ENCODE results near the gene PPARA.

DNA sequence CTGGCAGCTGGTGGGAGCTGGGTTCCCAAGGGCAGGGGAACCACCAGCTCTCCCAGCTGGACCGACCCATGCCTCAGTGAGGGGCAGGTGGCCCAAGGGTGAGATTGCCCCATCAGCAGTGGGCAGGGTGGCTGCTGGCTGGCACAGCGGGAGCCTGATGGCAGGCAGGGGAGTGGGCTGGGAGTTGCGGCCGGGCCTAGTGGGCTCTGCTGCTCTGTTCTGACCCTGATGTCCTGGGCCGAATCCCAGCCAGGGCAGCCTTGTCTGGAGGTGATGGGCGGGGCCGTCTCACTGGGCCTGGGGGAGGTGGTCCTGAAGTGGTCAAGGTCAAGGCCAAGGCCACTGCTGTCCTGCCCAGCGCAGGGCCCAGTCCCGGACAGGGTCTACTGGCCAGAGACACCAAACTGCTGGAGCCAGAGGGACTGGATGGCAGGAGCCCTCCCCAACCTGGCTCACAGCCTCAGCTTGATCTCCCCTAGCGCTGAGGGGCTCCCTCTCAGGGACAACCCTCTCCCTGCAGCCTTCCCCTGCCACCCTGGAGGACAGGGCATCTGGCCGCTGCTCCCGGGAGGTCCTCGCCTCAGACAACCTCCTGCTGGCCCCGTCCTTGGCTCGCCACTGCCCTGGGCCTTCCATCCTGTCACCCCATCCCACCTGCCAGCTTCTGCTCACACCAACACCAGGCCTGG lies 26.5 kb upstream of the PPARA start:
- TF ChIP-seq, protein P1, sequence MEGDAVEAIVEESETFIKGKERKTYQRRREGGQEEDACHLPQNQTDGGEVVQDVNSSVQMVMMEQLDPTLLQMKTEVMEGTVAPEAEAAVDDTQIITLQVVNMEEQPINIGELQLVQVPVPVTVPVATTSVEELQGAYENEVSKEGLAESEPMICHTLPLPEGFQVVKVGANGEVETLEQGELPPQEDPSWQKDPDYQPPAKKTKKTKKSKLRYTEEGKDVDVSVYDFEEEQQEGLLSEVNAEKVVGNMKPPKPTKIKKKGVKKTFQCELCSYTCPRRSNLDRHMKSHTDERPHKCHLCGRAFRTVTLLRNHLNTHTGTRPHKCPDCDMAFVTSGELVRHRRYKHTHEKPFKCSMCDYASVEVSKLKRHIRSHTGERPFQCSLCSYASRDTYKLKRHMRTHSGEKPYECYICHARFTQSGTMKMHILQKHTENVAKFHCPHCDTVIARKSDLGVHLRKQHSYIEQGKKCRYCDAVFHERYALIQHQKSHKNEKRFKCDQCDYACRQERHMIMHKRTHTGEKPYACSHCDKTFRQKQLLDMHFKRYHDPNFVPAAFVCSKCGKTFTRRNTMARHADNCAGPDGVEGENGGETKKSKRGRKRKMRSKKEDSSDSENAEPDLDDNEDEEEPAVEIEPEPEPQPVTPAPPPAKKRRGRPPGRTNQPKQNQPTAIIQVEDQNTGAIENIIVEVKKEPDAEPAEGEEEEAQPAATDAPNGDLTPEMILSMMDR (IDR thresholded peaks at IDR 0.05), result no peak
- no peak for TF ChIP-seq POLR2A (IDR thresholded peaks at IDR 0.05)
